GM19372 (cell line): ENCODE measurements around the gene GSDME.
A peak's percentile ranks its signal among the peaks of the same experiment; 100 is the strongest.

Experiments
- ATAC-seq: cut with Tn5 transposase; IDR thresholded peaks from one replicate; pipeline ENCODE4 v1.9.1; 2021; ENCODE audit warnings: mild to moderate bottlenecking, low read depth, moderate library complexity; ENCODE audit not compliant: unreplicated experiment

Gene GSDME

GRCh38 chr7:24773646-24774045, 16.4 kb upstream of the GSDME start:
- ATAC-seq: no peak

- no peak for ATAC-seq
These were observed 12.6 kb upstream of the GSDME start for GRCh38 chr7:24769851-24770250.

GRCh38 chr7:24769014-24769830, 12.0 kb upstream of the GSDME start:
- no peak for ATAC-seq

GRCh38 chr7:24767878-24768569, 10.8 kb upstream of the GSDME start:
- no peak for ATAC-seq

GRCh38 chr7:24764972-24765744, 7.9 kb upstream of the GSDME start:
- ATAC-seq: no peak

GRCh38 chr7:24764011-24764410, 6.7 kb upstream of the GSDME start:
- ATAC-seq: no peak

GRCh38 chr7:24763303-24763901, 6.1 kb upstream of the GSDME start:
- no peak for ATAC-seq

GRCh38 chr7:24762771-24763170, 5.5 kb upstream of the GSDME start:
- ATAC-seq: no peak

- no peak for ATAC-seq
These were observed 3.7 kb upstream of the GSDME start for GRCh38 chr7:24760968-24761367.

- no peak for ATAC-seq
These were observed 515 bp downstream of the GSDME start for GRCh38 chr7:24756545-24757352.

- ATAC-seq: peak; percentile 73
These were observed 1.5 kb downstream of the GSDME start for GRCh38 chr7:24755541-24756407.

- no peak for ATAC-seq
These were observed 2.3 kb downstream of the GSDME start for GRCh38 chr7:24754906-24755506.

GRCh38 chr7:24752073-24752800, 5.0 kb downstream of the GSDME start:
- ATAC-seq: no peak

GRCh38 chr7:24751484-24751883, 5.8 kb downstream of the GSDME start:
- no peak for ATAC-seq

GRCh38 chr7:24750441-24751055, 6.7 kb downstream of the GSDME start:
- ATAC-seq: no peak

- no peak for ATAC-seq
These were observed 8.7 kb downstream of the GSDME start for GRCh38 chr7:24748521-24748920.

GRCh38 chr7:24745355-24745754, 11.9 kb downstream of the GSDME start:
- no peak for ATAC-seq

- no peak for ATAC-seq
These were observed 13.8 kb downstream of the GSDME start for GRCh38 chr7:24743471-24743870.
